NCI-H524 (cell line): ENCODE results near the gene SNRK.

Experiments used
- DNase-seq, 2 experiments: peaks; one replicate each; lab custom pipeline; 2025; lab: John Stamatoyannopoulos, UW

The SNRK gene

GRCh38 chr3:43286115-43286840 is at the start of gene SNRK:
Gene SNRK, plus strand, starts transcription at chr3:43286540. Its CDS starts 16,664 bp downstream, at chr3:43303204.
- DNase-seq: peak; percentile 40 to 69

DNA sequence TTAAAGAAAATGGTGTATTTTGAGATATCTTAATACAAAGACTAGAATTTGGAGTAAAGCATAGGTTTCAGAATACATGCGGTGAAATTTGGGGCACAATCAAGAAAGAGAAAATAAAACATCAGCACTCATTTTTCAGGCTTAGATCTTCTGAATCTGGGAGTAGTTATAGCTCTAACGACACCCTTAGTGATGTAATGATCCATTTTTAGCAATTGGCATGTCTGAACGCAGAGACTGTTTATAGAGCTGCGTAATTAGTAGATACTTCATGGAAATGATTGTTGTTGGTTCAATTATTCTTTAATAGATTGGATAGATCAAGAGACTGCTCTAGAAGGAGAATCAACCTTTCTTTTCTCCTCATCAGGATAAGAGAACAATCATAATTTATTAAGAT is 47.5 kb upstream of the SNRK start:
- no peak for DNase-seq

GRCh38 chr3:43239755-43240154 is 46.6 kb upstream of the SNRK start:
- DNase-seq: no peak

DNA sequence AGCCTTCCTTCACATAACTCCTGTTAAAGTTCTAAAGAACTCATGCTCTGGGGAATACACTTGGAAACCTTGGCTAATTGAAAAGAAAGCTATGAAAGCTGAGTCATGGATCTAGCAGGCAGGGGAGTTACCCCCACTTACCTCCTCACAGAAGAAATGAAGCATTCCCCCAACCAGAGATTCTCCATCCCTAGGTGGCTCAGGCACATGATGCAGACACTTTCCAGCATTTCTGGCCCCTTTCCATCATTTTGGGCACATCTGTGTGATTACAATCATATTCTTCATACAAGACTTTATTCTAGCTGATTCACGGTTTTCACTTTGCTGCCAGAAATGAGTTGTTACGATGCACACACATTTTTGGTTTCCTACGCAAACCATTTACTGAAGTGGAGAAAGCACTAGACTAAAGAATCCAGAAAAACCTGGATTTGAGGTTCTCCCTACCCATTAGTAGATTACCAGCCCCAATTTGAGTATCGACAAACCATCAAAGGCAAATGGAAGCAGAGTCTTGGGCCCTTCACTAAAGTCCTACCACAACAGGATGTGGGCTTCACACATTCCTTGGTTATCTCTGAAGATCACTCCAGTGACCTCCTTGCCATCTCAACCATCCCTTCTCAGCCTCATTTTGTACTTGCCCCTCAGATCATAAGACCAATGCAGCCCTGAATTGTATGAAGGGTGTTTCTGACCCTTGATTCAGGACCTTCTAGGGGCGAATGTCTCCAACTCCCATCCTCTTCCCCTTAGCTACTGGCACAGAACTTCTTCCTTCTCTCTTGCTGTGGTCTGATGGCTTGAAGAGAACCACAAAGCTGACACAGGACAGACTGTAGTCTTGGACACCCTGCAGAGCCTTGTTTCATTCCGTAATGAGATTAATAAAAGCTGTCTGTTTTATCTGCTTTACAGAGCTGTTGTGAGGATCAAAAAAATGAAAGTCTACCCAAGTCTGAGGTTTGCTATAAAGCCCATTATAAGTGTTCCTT is 42.5 kb upstream of the SNRK start:
- DNase-seq: no peak

DNA sequence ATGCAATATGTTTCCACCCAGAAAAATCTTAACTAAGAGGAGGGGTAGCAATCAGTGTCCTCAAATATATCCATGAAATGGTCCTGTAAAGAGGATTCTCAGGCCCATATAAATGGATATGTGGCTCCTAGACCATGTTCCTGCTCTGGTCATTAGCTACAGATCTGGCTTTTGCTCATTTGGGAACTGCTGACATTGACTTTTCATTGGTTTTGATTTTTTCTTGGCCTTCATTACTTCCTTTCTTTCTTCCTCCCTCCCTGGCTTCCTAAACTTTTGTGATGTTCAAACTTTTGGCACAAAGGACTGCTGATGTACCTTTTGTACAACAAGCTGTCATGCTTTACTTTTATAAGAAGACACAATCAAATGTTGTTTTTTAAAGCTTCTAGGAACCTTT is 41.6 kb upstream of the SNRK start:
- DNase-seq: no peak

GRCh38 chr3:43246976-43247375 is 39.4 kb upstream of the SNRK start:
- no peak for DNase-seq

DNA sequence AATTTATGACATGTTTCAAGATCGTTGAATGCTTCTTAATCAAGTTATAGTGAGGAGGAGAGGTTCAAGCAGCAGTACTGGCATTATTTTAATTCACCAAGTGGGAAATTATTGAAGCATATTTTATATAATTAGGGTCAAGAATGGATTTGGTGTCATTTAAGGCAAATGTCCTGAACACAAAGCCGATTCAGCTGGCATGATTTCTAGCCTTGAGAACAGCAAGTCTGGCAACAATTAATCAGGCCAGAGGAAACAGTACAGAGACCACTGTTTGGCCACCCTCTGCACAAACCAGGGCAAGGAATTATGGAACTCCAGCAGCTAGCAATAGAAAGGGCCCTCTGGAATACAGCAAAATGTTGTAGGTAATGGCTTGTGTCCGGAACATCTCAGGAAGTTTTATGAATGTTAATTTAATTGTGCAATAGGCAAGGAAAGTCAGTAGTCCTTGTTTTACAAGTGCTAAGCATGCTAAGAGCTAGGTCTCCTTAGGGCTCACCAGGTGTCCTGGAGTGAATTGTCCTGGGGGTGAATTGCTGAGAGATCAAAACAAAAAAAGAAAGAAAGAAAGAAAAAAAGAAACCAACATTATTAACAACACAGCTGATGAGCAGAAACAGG is 38.7 kb upstream of the SNRK start:
- no peak for DNase-seq

- DNase-seq: no peak
Measured at GRCh38 chr3:43248185-43248583, 38.2 kb upstream of the SNRK start.

- no peak for DNase-seq
Measured at GRCh38 chr3:43248973-43249372, 37.4 kb upstream of the SNRK start.

DNA sequence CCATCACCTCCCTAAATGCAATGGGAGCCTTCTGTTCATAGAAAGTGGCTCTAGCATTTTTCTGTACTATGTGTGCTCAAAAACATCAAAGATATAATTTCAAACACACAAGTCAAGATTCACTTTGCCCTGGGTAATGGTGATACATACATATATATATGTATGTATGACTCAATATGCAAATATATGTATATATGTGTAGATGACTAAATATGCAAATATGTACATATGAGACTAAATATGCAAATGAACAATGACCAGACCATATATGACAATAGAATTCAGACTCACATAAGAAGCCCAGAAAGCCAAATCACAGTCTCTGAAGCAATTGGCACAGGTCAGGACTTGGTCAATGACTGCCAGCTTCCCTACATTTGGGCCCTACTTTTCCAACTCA is 36.9 kb upstream of the SNRK start:
- no peak for DNase-seq

GRCh38 chr3:43253294-43253693 is 33.0 kb upstream of the SNRK start:
- no peak for DNase-seq

- DNase-seq: peak in 1 of 2 experiments; percentile 9
Measured at GRCh38 chr3:43254125-43254524, 32.2 kb upstream of the SNRK start.

DNA sequence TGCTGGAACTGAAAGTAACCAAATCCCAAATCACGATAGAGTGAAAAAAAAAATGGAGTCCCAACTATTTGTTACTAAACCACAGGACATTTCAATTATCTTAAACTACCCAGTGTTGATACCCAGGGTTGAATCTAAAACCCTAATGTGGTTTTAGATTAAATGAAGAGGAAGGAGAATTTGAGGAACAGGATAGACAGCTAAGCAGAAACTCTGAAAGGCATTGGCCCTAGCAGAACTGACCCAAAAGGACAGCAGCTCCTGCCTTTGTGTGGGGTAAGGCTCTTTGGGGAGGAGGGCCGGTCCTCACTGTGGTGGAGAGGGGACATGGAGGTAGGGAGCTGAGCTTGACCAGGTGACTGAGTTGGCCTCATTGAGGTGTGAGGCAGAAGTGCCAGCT is 30.7 kb upstream of the SNRK start:
- no peak for DNase-seq

GRCh38 chr3:43256714-43257461 is 29.5 kb upstream of the SNRK start:
- no peak for DNase-seq

DNA sequence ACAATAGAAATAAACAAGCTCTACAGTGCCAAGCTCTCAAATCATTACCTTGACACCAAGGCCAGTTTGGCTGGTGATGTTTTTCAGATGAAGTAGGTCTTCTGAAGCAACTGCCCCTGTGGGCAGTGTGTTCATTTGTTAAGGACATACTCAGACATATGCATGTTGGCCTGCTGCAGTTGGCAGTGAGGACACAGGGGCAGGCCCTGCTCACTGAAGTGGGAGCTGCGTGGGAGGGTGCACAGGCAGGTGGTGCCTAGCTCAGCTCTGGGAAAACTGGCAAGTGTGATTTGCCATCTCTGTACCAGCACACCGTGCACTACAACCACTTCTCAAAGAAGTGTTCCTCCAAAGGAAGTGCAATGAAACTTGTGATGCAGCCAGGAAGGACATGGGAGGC is 28.5 kb upstream of the SNRK start:
- no peak for DNase-seq

GRCh38 chr3:43259626-43260025 is 26.7 kb upstream of the SNRK start:
- no peak for DNase-seq

GRCh38 chr3:43260412-43260811 is 25.9 kb upstream of the SNRK start:
- peak in 1 of 2 experiments; percentile 24 for DNase-seq

GRCh38 chr3:43262194-43262593 is 24.1 kb upstream of the SNRK start:
- no peak for DNase-seq

DNA sequence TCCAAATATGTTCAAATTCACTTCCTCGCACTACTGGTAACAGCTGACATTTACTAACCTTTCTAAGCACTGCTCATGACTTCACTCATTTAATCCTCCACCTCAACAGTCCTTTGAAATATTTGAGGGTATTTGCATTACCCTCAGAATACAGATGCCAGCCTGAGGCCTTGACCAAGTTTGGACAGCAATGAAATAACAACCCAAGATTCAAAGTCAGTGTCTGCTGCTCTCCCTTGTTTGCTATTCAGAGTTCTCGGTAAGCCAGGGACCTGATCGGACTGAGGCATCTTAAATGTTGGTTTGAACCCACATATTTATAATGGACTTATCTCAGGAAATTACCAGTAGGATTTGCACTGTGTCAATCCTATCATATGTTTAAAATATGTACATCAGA is 19.9 kb upstream of the SNRK start:
- DNase-seq: no peak

GRCh38 chr3:43266995-43267394 is 19.3 kb upstream of the SNRK start:
- DNase-seq: no peak

DNA sequence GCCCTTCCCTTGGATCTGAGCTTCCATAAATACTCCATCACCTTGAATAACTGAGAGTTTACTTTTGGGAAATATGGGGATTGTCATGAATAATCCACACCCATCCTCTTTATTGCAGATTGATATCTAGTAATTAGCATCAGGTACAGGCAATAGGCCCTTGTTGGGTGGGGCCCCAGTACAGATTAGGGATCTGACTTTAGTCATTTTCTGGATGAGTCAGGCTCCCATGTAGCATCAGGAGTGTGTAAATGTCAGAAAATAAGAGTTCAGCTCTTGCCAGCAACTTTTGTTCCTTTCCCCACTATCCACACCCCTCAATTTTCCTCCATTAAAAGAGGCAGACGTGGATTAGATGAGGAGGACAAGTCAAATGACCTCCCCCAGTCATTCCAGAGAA is 17.7 kb upstream of the SNRK start:
- DNase-seq: no peak

- no peak for DNase-seq
Measured at GRCh38 chr3:43270078-43270477, 16.3 kb upstream of the SNRK start.
